Stimulated activated CD8-positive, alpha-beta memory T cell treated with anti-CD3 and anti-CD28 coated beads, Interleukin-4, amount 100 ng/mL, for 1 hour (primary cell): Measurements from ENCODE around the gene SIK2.

Source experiments
- DNase-seq, 2 donors: peaks; one replicate each; pipeline ENCODE4 v3.0.0-alpha.2; 2020; ENCODE audit warnings: low read depth in 2 of 2, low spot score in 1 of 2

Gene SIK2

GRCh38 chr11:111778047-111778558 lies 175.9 kb downstream of the SIK2 start:
- DNase-seq: no peak

DNA sequence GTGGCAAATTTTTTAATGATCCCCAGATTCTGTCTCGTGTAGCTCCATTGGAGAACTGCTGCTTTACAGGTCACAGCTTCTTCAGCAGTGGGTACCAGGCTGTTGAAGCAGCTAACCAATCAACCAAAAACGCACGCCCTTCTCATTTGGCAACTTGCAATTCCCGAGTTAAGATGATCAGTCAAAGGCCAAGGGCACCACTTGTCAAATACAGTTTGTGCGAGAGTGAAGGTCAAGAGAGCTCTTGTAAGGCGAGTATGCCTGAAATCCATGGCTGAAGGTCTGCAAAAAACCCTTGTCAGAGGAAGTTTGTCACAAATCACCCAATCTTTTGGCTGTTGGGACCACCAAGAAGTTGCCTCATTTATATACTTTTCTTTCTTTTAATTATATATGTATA lies 176.9 kb downstream of the SIK2 start:
- DNase-seq: no peak
